HL-60 (cell line): ENCODE results near the gene WNT10A.

Experiments
- DNase-seq, 2 experiments: peaks; one replicate each; pipeline ENCODE4 v3.0.0-alpha.2; 2010 to 2020; ENCODE audit warnings: low read depth in 1 of 2, low spot score in 1 of 2
- H3K27ac ChIP-seq: fragments of 250-450 bp; sonication (Bioruptor Pico); replicated peaks from 2 replicates; pipeline ENCODE4 v1.5.1; 2020; ENCODE audit warnings: mild to moderate bottlenecking, moderate library complexity
- H3K27me3 ChIP-seq: fragments of 250-450 bp; sonication (Bioruptor Pico); 2 replicates; pipeline ENCODE4 v1.5.1; 2021; ENCODE audit warnings: mild to moderate bottlenecking, moderate library complexity; ENCODE audit not compliant: insufficient read depth, poor library complexity, severe bottlenecking
- H3K4me3 ChIP-seq: replicated peaks from 2 replicates; pipeline ENCODE4 v1.5.1; 2011; ENCODE audit warnings: mild to moderate bottlenecking, control low read depth, low read length; ENCODE audit not compliant: insufficient read depth
- CTCF ChIP-seq: IDR thresholded peaks from one replicate; pipeline ENCODE4 v1.5.1; 2011; ENCODE audit warnings: low read length, control low read depth, inconsistent platforms; ENCODE audit not compliant: insufficient read depth
- GABPA ChIP-seq: IDR thresholded peaks from 2 replicates; pipeline ENCODE4 v1.6.1; 2012; ENCODE audit warnings: low read depth
- POLR2AphosphoS5 ChIP-seq: IDR thresholded peaks from 2 replicates; pipeline ENCODE4 v1.6.1; 2012; ENCODE audit warnings: low read depth
- REST ChIP-seq: IDR thresholded peaks from 2 replicates; pipeline ENCODE4 v1.6.1; 2012; ENCODE audit warnings: low read depth; ENCODE audit not compliant: insufficient replicate concordance
- SPI1 ChIP-seq: IDR thresholded peaks from 2 replicates; pipeline ENCODE4 v1.6.1; 2012; ENCODE audit warnings: low read depth, mild to moderate bottlenecking, borderline replicate concordance

Gene WNT10A

GRCh38 chr2:218885981-218886947 lies 5.6 kb downstream of the WNT10A start:
- DNase-seq: no peak
- H3K27me3 ChIP-seq: peaks cover 33% of the 10 kb centered on the region
- no peak overlapping the region for H3K4me3 ChIP-seq
- no peak overlapping the region for H3K27ac ChIP-seq
- TF ChIP-seq SPI1 (no peak), GABPA (no peak)

- Histone ChIP-seq H3K27me3 (peaks cover 25% of the 10 kb centered on the region), H3K4me3 (no peak overlapping the region), H3K27ac (no peak overlapping the region)
- no peak for DNase-seq
- TF ChIP-seq CTCF (no peak), POLR2AphosphoS5 (no peak)
Measured at GRCh38 chr2:218887079-218887478, 6.4 kb downstream of the WNT10A start.

GRCh38 chr2:218888341-218888740 lies 7.7 kb downstream of the WNT10A start:
- TF ChIP-seq REST (no peak), CTCF (no peak), GABPA (no peak), POLR2AphosphoS5 (no peak), SPI1 (no peak)
- Histone ChIP-seq H3K27me3 (peaks cover 15% of the 10 kb centered on the region), H3K4me3 (no peak overlapping the region), H3K27ac (no peak overlapping the region)
- DNase-seq: no peak

GRCh38 chr2:218889937-218890336 lies 9.3 kb downstream of the WNT10A start:
- no peak for TF ChIP-seq SPI1
- TF ChIP-seq CTCF: no peak
- TF ChIP-seq POLR2AphosphoS5: no peak
- no peak for TF ChIP-seq GABPA
- no peak for TF ChIP-seq REST
- no peak overlapping the region for H3K4me3 ChIP-seq
- DNase-seq: no peak
- H3K27me3 ChIP-seq: peaks cover 9% of the 10 kb centered on the region
- H3K27ac ChIP-seq: no peak overlapping the region
